K562 (cell line): ENCODE results near the gene KCNE1. TPM values are rescaled to one million over a fixed set of nuclear protein-coding genes. Genes with fewer than 3 reads are reported as not detected.

ENCODE experiments used
- ATAC-seq: fragments of 200-7000 bp; cut with Tn5 transposase; 3 replicates; pipeline ENCODE4 v1.9.1; 2020; ENCODE audit warnings: moderate library complexity
- BruUV-seq: library from RNA; stranded (reverse); fragments of 400-500 nt; replicated peaks from 2 replicates; lab custom pipeline; 2021; lab: Mats Ljungman, UMichigan
- CTCF ChIA-PET: fragments of 300-600 bp; formaldehyde crosslinking; extraction: SDS; loops from one replicate; lab custom pipeline; 2021; ENCODE audit warnings: low intra/inter-chr PET ratio; lab: Yijun Ruan, JAX
- POLR2A ChIA-PET: fragments of 300-600, 350-650 bp; sonication (Branson Sonifier 250); formaldehyde crosslinking; extraction: SDS; loops from one replicate; lab custom pipeline; 2021; ENCODE audit warnings: antibody characterized with exemption, inconsistent platforms; lab: Yijun Ruan, JAX
- DNase-seq, 4 experiments: peaks; one replicate each; pipeline versions ENCODE4 v3.0.0 to v3.0.0-alpha.2; 2011 to 2018; ENCODE audit warnings: low spot score in 3 of 4, mixed read lengths in 3 of 4; ENCODE audit errors: extremely low read depth in 1 of 4
- FAIRE-seq: peaks from 2 replicates; lab custom pipeline; 2011; peaks lifted over from hg19 to GRCh38; lab: Jason Lieb, UNC
- H2AFZ ChIP-seq: 2 replicates; pipeline ENCODE4 v1.6.0; 2011; ENCODE audit warnings: low read depth, low read length, control low read depth, inconsistent platforms
- H3K27ac ChIP-seq: fragments of 200-600 bp; 3 replicates; pipeline ENCODE4 v1.8.0; 2011; ENCODE audit warnings: low read depth, mild to moderate bottlenecking, control low read depth, inconsistent platforms, low read length, moderate library complexity, mixed read lengths; ENCODE audit errors: extremely low read depth
- H3K27me3 ChIP-seq, 2 experiments: fragments of 300-600 bp in 1 of 2; 2 replicates in 1 of 2; 3 replicates in 1 of 2; pipeline versions ENCODE4 v1.6.0 to v1.8.0; 2011; ENCODE audit warnings: inconsistent platforms in 2 of 2, low read length in 2 of 2, mild to moderate bottlenecking in 1 of 2, mixed read lengths in 1 of 2, moderate library complexity in 1 of 2; ENCODE audit not compliant: control insufficient read depth in 2 of 2, insufficient read depth in 2 of 2
- H3K36me3 ChIP-seq: fragments of 300-600 bp; 3 replicates; pipeline ENCODE4 v1.8.0; 2011; ENCODE audit warnings: mild to moderate bottlenecking, low read length, inconsistent platforms; ENCODE audit not compliant: control insufficient read depth, insufficient read depth
- H3K4me1 ChIP-seq, 2 experiments: fragments of 200-600 bp in 1 of 2; replicated peaks in 1 of 2; 2 replicates in 1 of 2; 3 replicates in 1 of 2; pipeline versions ENCODE4 v1.5.1 to v1.8.0; 2011; ENCODE audit warnings: inconsistent platforms in 2 of 2, low read length in 2 of 2, mild to moderate bottlenecking in 1 of 2, mixed read lengths in 1 of 2, moderate library complexity in 1 of 2; ENCODE audit not compliant: control insufficient read depth in 2 of 2, insufficient read depth in 2 of 2
- H3K4me2 ChIP-seq: 2 replicates; pipeline ENCODE4 v1.6.1; 2011; ENCODE audit warnings: low read length, control low read depth, inconsistent platforms, mixed read lengths; ENCODE audit not compliant: insufficient read depth
- H3K4me3 ChIP-seq: fragments of 200-600 bp; sonication (generic), shearing (Covaris generic); 2 replicates; pipeline ENCODE4 v1.5.1; 2016; ENCODE audit warnings: control low read depth, inconsistent platforms
- H3K79me2 ChIP-seq: fragments of 200-600 bp; 3 replicates; pipeline ENCODE4 v1.8.0; 2011; ENCODE audit warnings: low read length, inconsistent platforms; ENCODE audit not compliant: control insufficient read depth, insufficient read depth
- H3K9ac ChIP-seq, 2 experiments: 2 replicates each; pipeline versions ENCODE4 v1.6.0 to v1.6.1; 2011; ENCODE audit warnings: low read depth in 2 of 2, low read length in 2 of 2, control low read depth in 1 of 2, inconsistent platforms in 1 of 2, mild to moderate bottlenecking in 1 of 2, mixed read lengths in 1 of 2; ENCODE audit not compliant: insufficient read depth in 1 of 2
- H3K9me1 ChIP-seq: one replicate; pipeline ENCODE4 v1.6.0; 2011; ENCODE audit warnings: inconsistent platforms, mild to moderate bottlenecking, low read length, moderate library complexity; ENCODE audit not compliant: control insufficient read depth, insufficient read depth
- H3K9me3 ChIP-seq: replicated peaks from 2 replicates; pipeline ENCODE4 v1.5.1; 2011; ENCODE audit warnings: low read depth, low read length, inconsistent platforms; ENCODE audit not compliant: control insufficient read depth, insufficient read depth
- H4K20me1 ChIP-seq: replicated peaks from 2 replicates; pipeline ENCODE4 v1.6.1; 2011; ENCODE audit warnings: low read length, inconsistent platforms, mixed read lengths; ENCODE audit not compliant: control insufficient read depth, insufficient read depth
- CEBPB ChIP-seq: fragments of 450-650 bp; IDR thresholded peaks from 2 replicates; pipeline ENCODE4 v1.6.1; 2016; ENCODE audit warnings: missing genetic modification characterization, missing compliant biosample characterization
- GATAD2B ChIP-seq: fragments of 450-650 bp; IDR thresholded peaks from 2 replicates; pipeline ENCODE4 v1.6.1; 2017; ENCODE audit warnings: mild to moderate bottlenecking, borderline replicate concordance
- PML ChIP-seq: IDR thresholded peaks from 2 replicates; pipeline ENCODE4 v1.6.1; 2012; ENCODE audit warnings: low read length, inconsistent platforms
- POLR2G ChIP-seq: fragments of 200-400 bp; formaldehyde crosslinking; IDR thresholded peaks from 2 replicates; pipeline ENCODE4 v1.6.1; 2017; ENCODE audit warnings: low read depth, mild to moderate bottlenecking, antibody characterized with exemption, low read length, moderate library complexity
- STAT5B ChIP-seq: fragments of 250-450 bp; sonication (Bioruptor Pico); IDR thresholded peaks from 2 replicates; pipeline ENCODE4 v1.8.0; 2021; ENCODE audit warnings: mild to moderate bottlenecking, inconsistent platforms
- TBL1XR1 ChIP-seq, 2 experiments: IDR thresholded peaks; 2 replicates each; pipeline ENCODE4 v1.6.1; 2012; ENCODE audit warnings: improper control_type of control experiment in 2 of 2, low read length in 2 of 2, mild to moderate bottlenecking in 1 of 2
- ZBTB40 ChIP-seq, 2 experiments: fragments of 450-650 bp in 1 of 2; sonication (generic) in 1 of 2; formaldehyde crosslinking in 1 of 2; IDR thresholded peaks; 2 replicates each; pipeline versions ENCODE4 v1.7.1 to v1.9.0; 2016 to 2022; ENCODE audit warnings: inconsistent platforms in 1 of 2, mild to moderate bottlenecking in 1 of 2, missing genetic modification reagents in 1 of 2
- WGBS: fragments of 100-300 bp; shearing (Covaris generic); methylation state at CpG from one replicate; pipeline ENCODE4 v1.1.6; 2016; ENCODE audit warnings: low coverage, mixed read lengths; ENCODE audit not compliant: insufficient coverage; ENCODE audit errors: missing lambda C conversion rate; 5-methylcytosine and 5-hydroxymethylcytosine counted together
- in situ Hi-C: fragments of 300-500 bp; cut with MboI; formaldehyde crosslinking; loops from 4 replicates; pipeline ENCODE4 v1.15.0; 2018; ENCODE audit warnings: inconsistent platforms, mixed read lengths
- intact Hi-C: fragments of 100-400 bp; cut with micrococcal nuclease; formaldehyde crosslinking; loops from 2 replicates; pipeline ENCODE4 v1.14.2; 2022
- polyA plus RNA-seq, 8 experiments: library from polyadenylated mRNA; depleted of rRNA in 4 of 8; stranded (reverse) in 5 of 8; unstranded in 3 of 8; fragments of >200 nt; fragmentation: Nextera tagmentation in 2 of 8; fragmentation: Illumina TruSeq in 1 of 8; extraction: Ambion mirVana in 2 of 8; extraction: Trizol in 1 of 8; gene quantifications; 2 replicates each; pipeline versions ENCODE4 v1.2.1 to v1.2.3, GENCODE V29; 2011 to 2014; ENCODE audit warnings: inconsistent platforms in 1 of 8, missing spikeins in 1 of 8
- total RNA-seq, 7 experiments: library from RNA; depleted of rRNA in 6 of 7; stranded (reverse); fragments of >200 nt in 6 of 7; fragmentation: Illumina TruSeq in 2 of 7; extraction: Trizol in 2 of 7; gene quantifications; 2 replicates each; pipeline versions ENCODE4 v1.2.1 to v1.2.3, GENCODE V29; 2011 to 2021; ENCODE audit warnings: low replicate concordance in 1 of 7

The KCNE1 gene
- total and polyA plus RNA-seq, 9 of the 15 experiments (the other 6 are each of a cell fraction or from before 2014, with no cell fraction given) = 0.05 to 0.22 (median 0.11) TPM; not detected in 3

- no peaks in the 10 kb centered on the region for H3K36me3 ChIP-seq
- no peak overlapping the region for H3K9ac ChIP-seq
- no peaks in the 10 kb centered on the region for H4K20me1 ChIP-seq
- H3K79me2 ChIP-seq = no peaks in the 10 kb centered on the region
- no peaks in the 10 kb centered on the region for H3K9me1 ChIP-seq
- no peak overlapping the region for H2AFZ ChIP-seq
- ATAC-seq (no peak), FAIRE-seq (no peak), DNase-seq (no peak)
- H3K27me3 ChIP-seq = no peaks in the 10 kb centered on the region
- H3K4me3 ChIP-seq = no peak overlapping the region
- H3K9me3 ChIP-seq = no peaks in the 10 kb centered on the region; the same call in 1 of the 2 replicates
- in situ Hi-C loops = no loop called here
- intact Hi-C loops = no loop called here
- ChIA-PET CTCF (no interaction called here), POLR2A (interaction anchor here (0.6 to 1.4 kb wide), 3 partner anchors 9 to 533 kb away, joined by 3 to 4 read pairs (median 4); no protein-coding TSS in a partner anchor)
- H3K4me1 ChIP-seq = peaks cover 0 to 7% of the 10 kb centered on the region in 2 experiments; a peak in 3 of 5 replicates
- 15% methylated on average over 2 of the region's 2 CpGs for WGBS
- no TSS peak for BruUV-seq
- H3K4me2 ChIP-seq = no peak overlapping the region
- no peak for TF ChIP-seq GATAD2B
- no peak for TF ChIP-seq TBL1XR1 (IDR thresholded peaks at IDR 0.05; ENCODE audit: low read length in 2 of 2)
- 0 out of 2 replicates have a peak, but pooled peaks have one; percentile 35 for TF ChIP-seq CEBPB (tag)
- no peak for TF ChIP-seq PML
- TF ChIP-seq ZBTB40 (IDR thresholded peaks at IDR 0.05) = no peak
- no peak for TF ChIP-seq ZBTB40 (CRISPR knock-in tag; IDR thresholded peaks at IDR 0.05)
- no peak for TF ChIP-seq STAT5B (CRISPR knock-in tag)
- no peak for TF ChIP-seq POLR2G
- H3K27ac ChIP-seq = no peak overlapping the region
Measured at GRCh38 chr21:34550182-34550799, 38.3 kb upstream of the KCNE1 start.
